Measurements from ENCODE around the gene FNDC8.
"Not testable (repeated sequence)": the region's sequence is repeated elsewhere in the genome, so short reads cannot be mapped to it uniquely, and the experiment has no call there.

FNDC8 gene

DNA sequence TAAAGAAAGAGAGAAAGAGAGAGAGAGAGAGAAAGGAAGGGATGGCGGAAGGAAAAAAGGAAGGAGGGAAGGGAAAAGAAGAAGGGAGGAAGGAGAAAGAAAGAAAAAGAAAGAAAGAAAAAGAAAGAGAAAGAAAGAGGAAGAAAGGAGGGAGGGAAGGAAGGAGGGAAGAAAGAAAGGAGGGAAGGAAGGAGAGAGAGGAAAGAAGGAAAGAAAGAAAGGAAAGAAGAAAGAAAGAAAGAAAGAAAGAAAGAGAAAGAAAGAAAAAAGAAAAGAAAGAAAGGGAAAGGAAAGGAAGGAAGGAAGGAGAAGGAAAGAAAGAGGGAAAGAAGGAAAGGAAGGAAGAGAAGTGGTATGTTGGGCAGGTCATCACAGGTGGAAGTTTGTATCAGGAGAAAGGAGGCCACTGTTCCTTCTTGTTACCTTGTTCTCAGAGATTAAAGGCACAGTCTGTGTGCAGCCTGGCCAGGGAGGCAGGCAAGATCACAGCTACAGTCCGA lies 53.5 kb downstream of the FNDC8 start:
- no peak for DNase-seq

DNA sequence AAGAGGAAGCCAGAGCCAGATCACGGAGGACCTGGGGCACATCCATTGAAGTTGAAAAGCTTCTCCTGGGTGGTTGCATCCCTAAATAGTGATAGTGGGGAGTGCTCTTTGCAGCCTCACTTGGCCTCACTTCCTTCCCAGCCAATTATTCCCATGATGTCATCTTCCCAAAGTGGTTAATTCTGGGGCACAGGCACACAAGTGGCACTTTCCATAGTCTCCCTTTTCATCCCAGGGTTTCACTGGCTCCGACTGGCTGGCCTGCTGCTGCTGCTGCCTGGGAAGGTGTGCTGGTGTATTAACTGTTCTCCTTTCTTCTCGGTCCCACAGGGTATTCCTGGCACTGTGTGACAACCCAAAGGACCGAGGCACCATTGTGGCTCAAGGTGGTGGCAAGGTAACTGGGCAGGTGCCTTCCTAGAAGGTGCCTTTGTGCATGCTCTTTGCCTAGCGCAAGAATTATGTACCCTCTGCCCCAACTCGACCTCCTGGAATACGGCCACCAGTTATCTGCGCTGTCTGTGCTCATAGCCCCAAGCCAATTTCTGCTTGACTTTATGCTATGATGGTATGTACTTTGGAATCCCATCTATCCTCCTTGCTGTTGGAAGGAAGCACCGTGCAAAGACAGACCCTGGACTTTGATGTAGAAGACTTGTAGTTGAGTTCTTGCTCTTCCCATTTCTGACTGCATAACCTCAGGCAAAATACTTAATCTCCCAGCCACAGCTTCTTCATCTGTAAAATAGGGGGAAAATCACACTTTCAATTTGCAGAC lies 54.4 kb downstream of the FNDC8 start:
- DNase-seq, result no peak

DNA sequence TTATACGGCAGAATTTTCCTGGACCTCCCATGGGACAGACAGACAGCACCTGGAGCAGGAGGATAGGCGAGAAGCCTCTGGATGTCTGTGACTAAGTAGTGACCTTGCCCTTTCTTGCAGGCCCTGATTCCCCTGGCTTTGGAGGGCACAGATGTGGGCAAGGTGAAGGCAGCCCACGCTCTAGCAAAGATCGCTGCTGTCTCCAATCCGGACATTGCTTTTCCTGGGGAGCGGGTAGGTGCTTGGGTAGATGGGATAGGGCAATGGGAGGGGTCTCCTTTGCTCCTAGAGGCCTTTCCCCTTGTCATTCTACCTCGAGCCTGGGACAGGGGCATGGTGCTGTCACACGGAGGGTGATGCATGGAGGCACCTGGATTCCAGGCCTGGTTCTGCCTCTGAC lies 55.5 kb downstream of the FNDC8 start:
- DNase-seq, result no peak

DNA sequence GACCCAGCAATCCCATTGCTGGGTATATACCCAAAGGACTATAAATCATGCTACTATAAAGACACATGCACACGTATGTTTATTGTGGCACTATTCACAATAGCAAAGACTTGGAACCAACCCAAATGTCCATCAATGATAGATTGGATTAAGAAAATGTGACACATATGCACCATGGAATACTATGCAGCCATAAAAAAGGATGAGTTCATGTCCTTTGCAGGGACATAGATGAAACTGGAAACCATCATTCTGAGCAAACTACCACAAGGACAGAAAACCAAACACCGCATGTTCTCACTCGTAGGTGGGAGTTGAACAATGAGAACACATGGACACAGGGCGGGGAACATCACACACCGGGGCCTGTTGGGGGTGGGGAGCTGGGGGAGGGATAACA lies 58.0 kb downstream of the FNDC8 start:
- not testable (repeated sequence) for DNase-seq

All from NCI-H82 (cell line).